ENCODE results near the gene DDAH2.

The DDAH2 gene

DNA sequence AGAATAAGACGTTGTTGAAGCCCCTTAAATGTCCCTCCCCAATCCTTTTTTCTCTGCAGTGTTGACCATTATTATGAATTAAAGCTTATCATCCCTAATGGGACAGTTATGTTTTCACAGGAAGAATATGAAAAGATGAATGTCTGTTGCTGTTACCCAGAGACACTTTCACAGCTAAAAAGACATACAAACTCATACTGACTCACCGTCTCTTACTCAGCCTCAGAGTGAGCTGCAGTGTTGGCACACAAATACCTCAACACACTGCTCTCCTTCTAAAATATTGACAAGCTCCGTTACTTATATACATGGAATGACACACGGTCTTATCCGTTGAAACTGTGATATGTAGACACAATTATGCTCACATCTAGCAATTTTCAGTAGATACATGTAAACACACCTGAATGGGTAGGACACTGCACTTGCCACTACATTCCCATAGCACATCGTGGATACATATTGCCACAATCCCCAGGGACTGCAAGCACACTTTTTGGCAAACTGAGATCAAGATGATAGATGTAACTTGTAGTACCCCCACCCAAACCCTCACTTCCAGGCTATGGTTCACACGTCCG is 23.7 kb upstream of the DDAH2 start:
- Histone ChIP-seq H3K4me1 (no peaks in the 10 kb centered on the region), H3K9me3 (no peaks in the 10 kb centered on the region), H3K4me3 (ENCODE audit: low read depth, low read length) (no peak overlapping the region), H3K36me3 (no peaks in the 10 kb centered on the region), H3K27me3 (no peaks in the 10 kb centered on the region)
- no peak for DNase-seq
- TF ChIP-seq CTCF (IDR thresholded peaks at IDR 0.05; ENCODE audit: low read depth, low read length) = no peak

- Histone ChIP-seq H3K9me3 (no peaks in the 10 kb centered on the region), H3K4me1 (no peaks in the 10 kb centered on the region), H3K4me3 (ENCODE audit: low read depth, low read length) (no peak overlapping the region), H3K36me3 (no peaks in the 10 kb centered on the region; the same call in 1 of the 2 replicates), H3K27me3 (no peaks in the 10 kb centered on the region)
- TF ChIP-seq CTCF (IDR thresholded peaks at IDR 0.05; ENCODE audit: low read depth, low read length) = no peak
- no peak for DNase-seq
Measured at GRCh38 chr6:31750411-31751022, 21.4 kb upstream of the DDAH2 start.

GRCh38 chr6:31749301-31750036 is 20.4 kb upstream of the DDAH2 start:
- no peaks in the 10 kb centered on the region; the same call in 1 of the 2 replicates for H3K36me3 ChIP-seq
- H3K4me1 ChIP-seq = no peaks in the 10 kb centered on the region
- no peak overlapping the region for H3K4me3 ChIP-seq (ENCODE audit: low read depth, low read length)
- no peak for DNase-seq
- no peaks in the 10 kb centered on the region for H3K27me3 ChIP-seq
- no peaks in the 10 kb centered on the region for H3K9me3 ChIP-seq
- no peak for TF ChIP-seq CTCF (IDR thresholded peaks at IDR 0.05; ENCODE audit: low read depth, low read length)

DNA sequence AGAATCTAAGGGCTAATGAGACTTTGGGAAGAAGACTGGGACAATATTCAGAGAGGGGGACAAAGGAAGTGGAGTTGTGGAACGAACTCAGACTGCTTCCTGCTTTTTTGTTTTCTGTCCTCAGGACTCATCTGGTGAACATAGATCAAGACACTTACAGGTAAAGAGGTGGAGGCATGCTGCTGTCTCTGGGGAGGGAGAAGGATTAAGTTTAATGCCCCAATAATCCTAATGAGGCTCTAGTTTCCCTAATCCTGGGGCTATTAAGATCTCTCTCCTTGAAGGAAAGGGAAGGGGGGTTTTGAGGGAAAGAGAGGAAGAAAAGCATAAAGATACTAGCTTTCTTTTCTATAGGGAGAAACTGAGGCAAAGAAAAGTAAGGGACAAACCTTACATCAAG is 15.3 kb upstream of the DDAH2 start:
- H3K4me3 ChIP-seq (ENCODE audit: low read depth, low read length) = no peak overlapping the region
- H3K9me3 ChIP-seq = no peaks in the 10 kb centered on the region; the same call in 1 of the 2 replicates
- TF ChIP-seq CTCF (IDR thresholded peaks at IDR 0.05; ENCODE audit: low read depth, low read length) = no peak
- H3K4me1 ChIP-seq = peaks cover 4% of the 10 kb centered on the region; the same call in 1 of the 2 replicates
- H3K36me3 ChIP-seq = peaks cover 5% of the 10 kb centered on the region
- H3K27me3 ChIP-seq = no peaks in the 10 kb centered on the region
- DNase-seq = no peak

GRCh38 chr6:31742894-31743293 is 13.8 kb upstream of the DDAH2 start:
- Histone ChIP-seq H3K4me1 (peaks cover 4% of the 10 kb centered on the region; the same call in 1 of the 2 replicates), H3K36me3 (peaks cover 5% of the 10 kb centered on the region)
- TF ChIP-seq CTCF (IDR thresholded peaks at IDR 0.05; ENCODE audit: low read depth, low read length) = no peak

GRCh38 chr6:31741815-31742214 is 12.7 kb upstream of the DDAH2 start:
- no peak for DNase-seq
- no peak for TF ChIP-seq CTCF (IDR thresholded peaks at IDR 0.05; ENCODE audit: low read depth, low read length)
- Histone ChIP-seq H3K4me1 (peaks cover 4% of the 10 kb centered on the region; the same call in 1 of the 2 replicates), H3K27me3 (no peaks in the 10 kb centered on the region), H3K9me3 (no peaks in the 10 kb centered on the region; the same call in 1 of the 2 replicates), H3K36me3 (peaks cover 5% of the 10 kb centered on the region), H3K4me3 (ENCODE audit: low read depth, low read length) (no peak overlapping the region)

More at GRCh38 chr6:31742894-31743293, 13.8 kb upstream of the DDAH2 start:
- Histone ChIP-seq H3K27me3 (no peaks in the 10 kb centered on the region), H3K4me3 (ENCODE audit: low read depth, low read length) (no peak overlapping the region), H3K9me3 (no peaks in the 10 kb centered on the region; the same call in 1 of the 2 replicates)
- no peak for DNase-seq

Data from BE2C (cell line).